Heart left ventricle (tissue), 13 donors: ENCODE data around the gene VSTM2L.

Experiments used
- CTCF ChIP-seq, 12 donors: fragments of 200-600 bp; sonication (generic) in 4 of 12; IDR thresholded peaks; one replicate each; pipeline versions ENCODE4 v1.5.0 to v1.8.0; 2018 to 2022; ENCODE audit warnings: antibody characterized with exemption in 12 of 12, mild to moderate bottlenecking in 5 of 12
- POLR2A ChIP-seq, 2 donors: fragments of 450-650 bp; IDR thresholded peaks; one replicate each; pipeline ENCODE4 v1.6.1; 2017; ENCODE audit warnings: antibody characterized with exemption in 2 of 2, mild to moderate bottlenecking in 2 of 2, moderate library complexity in 2 of 2
- donor health status: ischemic (EF 13 %, LVEDD 7.1; RV severe dilation, severe dysfunction).
- donor health status: DM: no; HTN: yes; CAD: no.
- donor health status: DM: no; HTN: no; CAD: no.
- donor health status: ischemic (EF 25% LVEDD 6.9; RV normal size, moderate dysfunction).
- donor health status: ischemic (EF 25% LVEDD 5.7; RV mildly dilated, moderate dysfunction).
- donor health status: ischemic (EF 35%, LVEDD 5.7; RV mildly dilated, moderate dysfunction).
- donor health status: nonischemic (EF 11% LVEDD 7.7; RV severe dilation, severe dysfunction).
- donor health status: DM: yes; HTN: yes; CAD: no.
- donor health status: PGD.
- donor health status: ischemic (EF 29% LVEDD 5.4; RV normal size, mild dysfunction).
- donor health status: nonischemic (EF 23%, LVEDD 6.1; RV moderate dilation, normal function).

- TF ChIP-seq POLR2A (IDR thresholded peaks at IDR 0.05) = no peak
- no peak for TF ChIP-seq CTCF (IDR thresholded peaks at IDR 0.05)
Observed at GRCh38 chr20:37961066-37961465, 58.1 kb downstream of the VSTM2L start.
